DOHH2 (cell line): Measurements from ENCODE around the gene KCNIP4.

ENCODE experiments used
- EZH2phosphoT487 ChIP-seq: fragments of 200-600 bp; sonication (generic); IDR thresholded peaks from 2 replicates; pipeline ENCODE4 v1.6.1; 2017; ENCODE audit warnings: borderline replicate concordance, mild to moderate bottlenecking, antibody characterized with exemption, low read length, moderate library complexity, mixed read lengths
- TF ChIP-seq, protein P1 (sequence below): fragments of 200-600 bp; sonication (generic); IDR thresholded peaks from one replicate; pipeline ENCODE4 v1.5.1; 2014; ENCODE audit warnings: antibody characterized with exemption, mild to moderate bottlenecking, low read depth, low read length; ENCODE audit not compliant: poor library complexity, severe bottlenecking

DNA sequence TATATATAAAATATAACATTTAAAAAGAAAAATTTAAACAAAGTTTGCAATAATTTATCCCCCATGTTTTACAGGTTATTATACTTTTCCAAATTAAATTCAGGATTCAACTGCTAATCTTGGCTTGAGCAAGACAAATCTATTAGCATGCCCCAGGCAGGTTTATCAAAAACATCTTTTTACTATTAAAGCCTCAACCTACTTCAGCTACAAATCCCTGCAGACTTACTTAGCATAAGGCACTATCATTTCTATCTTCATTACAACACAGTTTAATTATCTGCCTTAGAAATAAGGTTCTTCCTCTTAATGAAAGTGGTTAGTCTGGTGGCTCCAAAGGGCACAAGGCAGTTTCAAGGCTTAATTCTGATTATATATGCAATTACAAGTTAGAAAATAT, 770.7 kb downstream of the KCNIP4 start:
- TF ChIP-seq, protein P1, sequence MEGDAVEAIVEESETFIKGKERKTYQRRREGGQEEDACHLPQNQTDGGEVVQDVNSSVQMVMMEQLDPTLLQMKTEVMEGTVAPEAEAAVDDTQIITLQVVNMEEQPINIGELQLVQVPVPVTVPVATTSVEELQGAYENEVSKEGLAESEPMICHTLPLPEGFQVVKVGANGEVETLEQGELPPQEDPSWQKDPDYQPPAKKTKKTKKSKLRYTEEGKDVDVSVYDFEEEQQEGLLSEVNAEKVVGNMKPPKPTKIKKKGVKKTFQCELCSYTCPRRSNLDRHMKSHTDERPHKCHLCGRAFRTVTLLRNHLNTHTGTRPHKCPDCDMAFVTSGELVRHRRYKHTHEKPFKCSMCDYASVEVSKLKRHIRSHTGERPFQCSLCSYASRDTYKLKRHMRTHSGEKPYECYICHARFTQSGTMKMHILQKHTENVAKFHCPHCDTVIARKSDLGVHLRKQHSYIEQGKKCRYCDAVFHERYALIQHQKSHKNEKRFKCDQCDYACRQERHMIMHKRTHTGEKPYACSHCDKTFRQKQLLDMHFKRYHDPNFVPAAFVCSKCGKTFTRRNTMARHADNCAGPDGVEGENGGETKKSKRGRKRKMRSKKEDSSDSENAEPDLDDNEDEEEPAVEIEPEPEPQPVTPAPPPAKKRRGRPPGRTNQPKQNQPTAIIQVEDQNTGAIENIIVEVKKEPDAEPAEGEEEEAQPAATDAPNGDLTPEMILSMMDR = no peak
- no peak for TF ChIP-seq EZH2phosphoT487
